Lung (tissue), 12 donors: Measurements from ENCODE around the gene MGAM2. TPM values are rescaled to one million over a fixed set of nuclear protein-coding genes. Genes with fewer than 3 reads are reported as not detected.

ENCODE experiments used
- ATAC-seq: fragments of 200-7000 bp; cut with Tn5 transposase; one replicate; pipeline ENCODE4 v1.9.1; 2020; ENCODE audit warnings: moderate number of reproducible peaks; ENCODE audit not compliant: insufficient read depth, low FRiP score
- DNase-seq, 3 donors: peaks; one replicate each; pipeline ENCODE4 v3.0.0-alpha.2; 2013 to 2017
- H3K27ac ChIP-seq, 2 donors: one replicate each; pipeline ENCODE4 v1.5.1; 2013; ENCODE audit warnings: mild to moderate bottlenecking in 2 of 2, moderate library complexity in 2 of 2, control low read depth in 1 of 2, inconsistent platforms in 1 of 2, low read depth in 1 of 2, low read length in 1 of 2
- H3K27me3 ChIP-seq, 3 donors: one replicate each; pipeline ENCODE4 v1.5.1; 2013; ENCODE audit warnings: low read length in 2 of 3; ENCODE audit not compliant: control insufficient read depth in 3 of 3, insufficient read depth in 3 of 3
- H3K36me3 ChIP-seq, 4 donors: one replicate each; pipeline ENCODE4 v1.5.1; 2013; ENCODE audit warnings: low read length in 4 of 4, mild to moderate bottlenecking in 1 of 4, moderate library complexity in 1 of 4; ENCODE audit not compliant: control insufficient read depth in 4 of 4, insufficient read depth in 4 of 4
- H3K4me1 ChIP-seq, 5 donors: one replicate each; pipeline ENCODE4 v1.5.1; 2013; ENCODE audit warnings: low read length in 5 of 5, mild to moderate bottlenecking in 2 of 5, moderate library complexity in 1 of 5; ENCODE audit not compliant: control insufficient read depth in 5 of 5, insufficient read depth in 5 of 5
- H3K4me3 ChIP-seq: one replicate; pipeline ENCODE4 v1.5.1; 2013; ENCODE audit warnings: mild to moderate bottlenecking, control low read depth, moderate library complexity
- H3K9ac ChIP-seq, 2 donors: one replicate each; pipeline ENCODE4 v1.5.1; 2013; ENCODE audit warnings: low read length in 2 of 2, control low read depth in 1 of 2; ENCODE audit not compliant: insufficient read depth in 1 of 2
- H3K9me3 ChIP-seq, 4 donors: one replicate each; pipeline ENCODE4 v1.5.1; 2013; ENCODE audit warnings: low read length in 3 of 4, mild to moderate bottlenecking in 1 of 4, moderate library complexity in 1 of 4; ENCODE audit not compliant: control insufficient read depth in 4 of 4, insufficient read depth in 3 of 4
- CTCF ChIP-seq: IDR thresholded peaks from 2 replicates; pipeline ENCODE4 v1.5.1; 2012; ENCODE audit warnings: mild to moderate bottlenecking; ENCODE audit errors: control extremely low read depth, extremely low read depth
- WGBS, 2 donors: extraction: QIAGEN DNeasy Blood & Tissue Kit; methylation state at CpG; one replicate each; pipeline ENCODE4 v1.1.7; 2013; 5-methylcytosine and 5-hydroxymethylcytosine counted together
- polyA plus RNA-seq, 2 donors: library from polyadenylated mRNA; stranded (reverse); fragments of 200-250 nt; gene quantifications; one replicate each; pipeline ENCODE4 v1.2.1, GENCODE V29; 2013
- total RNA-seq, 2 donors: library from RNA; depleted of rRNA in 1 of 2; stranded (reverse); fragments of >200 nt in 1 of 2; gene quantifications; one replicate each; pipeline ENCODE4 v1.2.1, GENCODE V29; 2014 to 2021
- donor health status: control.
- donor health status: control.
- donor health status: Bipolar disorder and iron deficiency.
- donor health status: healthy.
- donor health status: DM: yes; HTN: yes; CAD: no.

Gene MGAM2
- total and polyA plus RNA-seq, 4 donors: 0.20 to 0.93 (median 0.52) TPM; not detected in 1

DNA sequence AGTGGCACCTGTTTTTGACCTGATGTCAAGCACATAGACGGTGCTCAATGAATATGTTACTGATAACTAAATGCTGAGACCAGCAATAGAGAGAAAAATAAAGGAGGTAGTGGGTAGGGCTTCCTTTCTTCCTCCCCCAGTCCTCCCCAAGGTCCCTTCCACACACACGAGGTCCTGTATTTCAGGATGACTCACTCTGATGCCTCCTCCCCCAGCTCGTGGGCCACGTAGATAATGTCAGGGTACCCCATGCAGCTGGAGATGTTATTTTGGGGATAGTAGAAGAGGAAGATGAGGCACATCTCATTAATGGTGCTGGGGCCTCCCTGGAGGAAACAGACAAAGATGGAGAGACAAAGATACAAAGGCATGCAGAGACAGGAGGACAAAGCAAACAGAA, 129.0 kb downstream of the MGAM2 start:
- DNase-seq (no peak), ATAC-seq (no peak)

DNA sequence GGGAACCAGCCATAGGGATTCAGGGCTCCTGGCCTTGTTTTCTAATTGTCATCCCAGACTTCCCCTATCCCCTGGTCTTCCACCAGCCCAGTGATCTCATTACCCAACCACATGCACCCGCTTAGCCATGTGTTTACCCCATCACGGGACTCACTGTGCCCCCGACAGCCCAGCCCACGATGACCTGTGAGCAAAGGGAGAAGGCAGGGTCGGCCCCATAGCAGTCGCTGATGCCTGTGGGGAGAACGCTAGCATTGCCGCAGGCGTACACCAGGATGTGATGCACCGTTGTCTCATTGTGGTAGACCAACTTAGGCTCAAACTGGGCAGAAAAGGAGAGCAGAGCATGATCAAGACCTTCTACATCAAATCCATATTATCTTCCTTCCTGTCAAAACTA, 132.3 kb downstream of the MGAM2 start:
- ATAC-seq (no peak), DNase-seq (no peak)
- no peaks in the 10 kb centered on the region for H3K36me3 ChIP-seq
- H3K9ac ChIP-seq: no peak overlapping the region
- no peak overlapping the region for H3K27ac ChIP-seq
- peaks cover 0 to 4% (median 0%) of the 10 kb centered on the region in 4 donors for H3K9me3 ChIP-seq
- no peak overlapping the region for H3K4me3 ChIP-seq
- no peaks in the 10 kb centered on the region for H3K27me3 ChIP-seq
- WGBS, 2 donors: 87 to 89% methylated on average over 10 of the region's 10 CpGs
- no peak for TF ChIP-seq CTCF
- no peaks in the 10 kb centered on the region for H3K4me1 ChIP-seq

More for the DNA sequence above, 129.0 kb downstream of the MGAM2 start:
- Histone ChIP-seq H3K27ac (no peak overlapping the region), H3K9me3 (peaks cover 0 to 4% (median 0%) of the 10 kb centered on the region in 4 donors), H3K9ac (no peak overlapping the region), H3K27me3 (no peaks in the 10 kb centered on the region), H3K36me3 (no peaks in the 10 kb centered on the region), H3K4me1 (no peaks in the 10 kb centered on the region), H3K4me3 (no peak overlapping the region)
- 33 to 40% methylated on average over 4 of the region's 4 CpGs for WGBS, 2 donors
- no peak for TF ChIP-seq CTCF

DNA sequence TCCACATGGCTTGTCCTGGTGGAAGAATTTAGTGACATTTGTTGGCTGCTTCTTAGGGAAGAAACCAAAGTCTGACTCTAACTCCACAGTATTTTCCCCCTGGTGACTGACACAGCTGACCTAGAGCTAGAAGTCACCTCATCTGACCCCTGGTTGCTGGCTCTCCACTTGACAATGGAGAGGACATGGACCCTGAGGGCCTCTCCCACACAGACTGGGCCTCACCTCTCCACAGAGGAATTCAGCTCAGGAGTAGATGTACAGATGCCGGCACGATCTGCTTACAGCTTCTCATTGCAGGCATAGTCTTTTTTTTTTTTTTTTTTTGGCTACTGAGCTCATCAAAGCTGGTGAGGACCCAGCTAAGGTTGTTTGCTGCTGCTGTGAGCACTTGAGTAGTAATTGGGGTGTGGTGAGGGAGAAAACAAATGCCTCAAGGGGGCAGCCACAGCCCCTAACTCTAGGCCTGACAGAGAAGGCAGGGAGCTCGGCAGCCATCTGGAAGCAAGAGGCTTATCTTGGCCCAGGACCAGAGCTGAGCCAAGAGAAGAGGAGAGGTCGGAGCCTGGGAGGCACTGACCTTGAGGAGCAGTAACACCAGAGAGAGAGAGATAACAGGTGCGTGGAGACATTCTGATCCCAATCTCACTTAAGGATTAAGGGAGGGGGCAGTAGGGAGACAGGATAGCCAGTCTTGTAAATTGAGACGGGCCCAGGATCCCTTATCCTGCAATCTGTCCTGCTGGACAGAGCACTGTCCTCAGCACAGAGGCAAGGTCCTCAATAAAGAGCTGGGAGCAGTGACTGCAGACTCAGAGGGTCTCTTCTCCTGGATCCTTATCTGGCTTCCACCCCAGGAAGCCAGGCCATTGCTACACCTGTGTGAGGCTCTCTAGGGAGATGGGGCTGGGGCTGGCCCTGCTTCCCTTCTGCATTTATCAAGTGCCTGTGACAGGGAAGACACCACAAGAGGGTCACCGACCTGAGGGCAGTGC, 136.9 kb downstream of the MGAM2 start:
- 53 to 71% methylated on average over 7 of the region's 7 CpGs for WGBS, 2 donors
- ATAC-seq (no peak), DNase-seq (no peak)
- no peaks in the 10 kb centered on the region for H3K4me1 ChIP-seq
- H3K4me3 ChIP-seq: no peak overlapping the region
- no peaks in the 10 kb centered on the region for H3K36me3 ChIP-seq
- H3K9ac ChIP-seq: no peak overlapping the region
- H3K9me3 ChIP-seq: peaks cover 0 to 2% (median 0%) of the 10 kb centered on the region in 4 donors
- no peak overlapping the region for H3K27ac ChIP-seq
- H3K27me3 ChIP-seq: no peaks in the 10 kb centered on the region
- no peak for TF ChIP-seq CTCF
